Body of pancreas (tissue), 4 donors: ENCODE measurements around the gene GRID1.

Experiments
- POLR2A ChIP-seq, 3 donors: fragments of 450-650 bp; IDR thresholded peaks; one replicate each; pipeline ENCODE4 v1.6.1; 2016; ENCODE audit warnings: antibody characterized with exemption in 3 of 3, mild to moderate bottlenecking in 2 of 3
- TF ChIP-seq, protein P1 (sequence below), 7 experiments: fragments of 450-650 bp in 4 of 7; fragments of 200-600 bp in 3 of 7; sonication (generic) in 3 of 7; IDR thresholded peaks; one replicate each; pipeline ENCODE4 v1.5.1; 2016 to 2019; ENCODE audit warnings: antibody characterized with exemption in 7 of 7

DNA sequence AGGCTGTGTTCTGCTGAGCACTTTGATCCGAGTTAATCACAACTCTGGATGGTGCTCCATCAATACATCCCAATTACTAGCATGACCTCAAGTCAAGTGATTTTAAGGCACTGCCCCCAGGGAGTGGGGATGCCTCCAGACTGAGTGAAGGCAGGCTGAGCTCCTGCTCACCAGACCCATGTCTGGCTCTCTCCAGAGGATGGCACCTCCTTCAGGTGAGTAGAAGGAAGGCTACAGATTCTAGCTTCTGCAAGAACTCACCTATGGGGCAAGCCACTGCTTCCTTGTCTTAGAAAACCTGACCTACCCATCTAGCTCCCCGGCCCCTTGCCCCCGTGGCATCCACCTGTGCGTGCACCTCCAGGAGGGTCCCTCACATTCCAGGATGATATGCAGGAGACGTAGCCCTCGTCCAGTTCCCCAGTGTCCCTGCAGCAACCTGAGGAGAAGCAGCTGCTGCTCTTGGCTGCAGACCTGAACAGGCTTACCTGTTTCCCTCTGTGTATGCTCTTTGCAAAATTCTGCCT, 390.3 kb downstream of the GRID1 start:
- TF ChIP-seq, protein P1, sequence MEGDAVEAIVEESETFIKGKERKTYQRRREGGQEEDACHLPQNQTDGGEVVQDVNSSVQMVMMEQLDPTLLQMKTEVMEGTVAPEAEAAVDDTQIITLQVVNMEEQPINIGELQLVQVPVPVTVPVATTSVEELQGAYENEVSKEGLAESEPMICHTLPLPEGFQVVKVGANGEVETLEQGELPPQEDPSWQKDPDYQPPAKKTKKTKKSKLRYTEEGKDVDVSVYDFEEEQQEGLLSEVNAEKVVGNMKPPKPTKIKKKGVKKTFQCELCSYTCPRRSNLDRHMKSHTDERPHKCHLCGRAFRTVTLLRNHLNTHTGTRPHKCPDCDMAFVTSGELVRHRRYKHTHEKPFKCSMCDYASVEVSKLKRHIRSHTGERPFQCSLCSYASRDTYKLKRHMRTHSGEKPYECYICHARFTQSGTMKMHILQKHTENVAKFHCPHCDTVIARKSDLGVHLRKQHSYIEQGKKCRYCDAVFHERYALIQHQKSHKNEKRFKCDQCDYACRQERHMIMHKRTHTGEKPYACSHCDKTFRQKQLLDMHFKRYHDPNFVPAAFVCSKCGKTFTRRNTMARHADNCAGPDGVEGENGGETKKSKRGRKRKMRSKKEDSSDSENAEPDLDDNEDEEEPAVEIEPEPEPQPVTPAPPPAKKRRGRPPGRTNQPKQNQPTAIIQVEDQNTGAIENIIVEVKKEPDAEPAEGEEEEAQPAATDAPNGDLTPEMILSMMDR (IDR thresholded peaks at IDR 0.05) = no peak
- no peak for TF ChIP-seq POLR2A (IDR thresholded peaks at IDR 0.05)
